NOMO-1 (cell line): ENCODE results near the gene PTPN4.

Experiments used
- DNase-seq, 2 experiments: peaks; one replicate each; lab custom pipeline; 2025; ENCODE audit not compliant: unreplicated experiment in 2 of 2; lab: John Stamatoyannopoulos, UW

Gene PTPN4

DNA sequence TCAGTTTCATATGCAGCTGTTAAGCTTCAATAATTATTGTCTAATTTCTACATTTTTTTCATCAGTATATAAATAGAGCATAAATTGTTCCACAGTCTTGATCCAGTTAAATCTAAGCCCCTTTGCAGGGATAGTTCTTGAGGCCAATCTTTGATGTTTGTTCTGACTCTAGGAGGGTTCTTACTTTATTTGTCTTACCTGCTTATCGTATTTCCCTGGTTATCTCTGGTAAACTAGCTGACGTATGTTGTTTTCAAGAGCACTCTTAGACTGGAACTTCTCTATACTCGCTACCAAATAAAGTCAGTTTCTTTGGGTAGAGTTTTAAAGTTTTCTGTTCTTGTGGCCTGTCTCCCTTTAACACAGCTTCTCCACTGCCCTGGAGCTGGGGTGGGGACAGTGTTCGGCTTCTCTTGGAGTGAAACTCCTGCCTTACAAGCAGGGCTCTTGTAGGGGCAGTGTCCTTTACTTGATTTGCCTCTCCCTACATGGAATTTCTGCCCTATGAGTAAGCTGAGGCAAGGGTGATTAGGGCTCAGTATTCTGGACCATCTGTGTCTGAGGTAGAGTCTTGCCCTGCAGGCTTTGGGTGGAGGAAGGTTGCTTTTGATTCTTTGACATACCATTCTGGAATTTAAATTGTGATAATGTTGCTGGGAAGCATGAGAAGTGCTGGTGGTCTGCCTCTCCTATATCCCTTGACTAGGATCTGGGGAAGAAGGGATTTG lies 90.3 kb downstream of the PTPN4 start:
- no peak for DNase-seq

DNA sequence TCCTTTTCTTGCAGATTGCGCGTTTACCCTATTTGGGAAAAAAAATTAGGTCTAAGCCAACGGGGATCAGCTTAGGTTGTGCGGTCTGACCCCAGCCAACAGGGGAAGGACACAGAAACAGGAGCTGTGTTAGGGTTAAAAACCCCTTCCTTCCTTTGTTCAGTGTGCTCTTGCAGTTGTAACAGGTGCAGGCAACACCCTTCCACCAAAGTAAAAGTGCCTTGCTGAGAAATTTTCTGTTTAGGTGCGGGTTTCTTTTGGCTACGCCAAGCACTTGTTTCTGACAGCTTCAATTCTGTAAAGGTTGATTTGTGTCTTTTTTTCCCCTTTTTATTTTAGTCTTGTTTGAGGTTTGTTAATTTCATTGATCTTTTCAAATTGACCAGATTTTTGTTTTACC lies 92.5 kb downstream of the PTPN4 start:
- DNase-seq: no peak

GRCh38 chr2:119853777-119854399 lies 94.2 kb downstream of the PTPN4 start:
- DNase-seq: no peak

DNA sequence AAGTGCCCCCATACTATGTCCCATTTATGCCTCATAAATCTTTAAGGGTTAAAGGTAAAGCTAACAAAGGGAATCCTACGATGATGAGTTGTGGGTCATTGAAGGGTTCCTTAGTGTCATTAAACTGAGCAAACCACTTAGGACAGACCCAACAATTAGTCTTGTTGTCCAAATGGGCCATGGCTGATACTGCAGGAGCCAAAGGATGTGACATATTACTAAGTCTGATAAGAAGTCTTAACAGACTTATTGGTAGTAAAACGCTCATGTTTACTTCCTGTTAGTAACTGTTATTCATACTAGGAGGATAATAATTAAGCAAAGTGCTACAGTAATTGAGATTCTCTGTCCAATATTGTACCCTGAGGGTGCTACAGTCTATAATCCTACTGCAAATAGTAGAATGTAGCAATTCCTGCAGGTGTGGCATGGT lies 96.8 kb downstream of the PTPN4 start:
- no peak for DNase-seq

DNA sequence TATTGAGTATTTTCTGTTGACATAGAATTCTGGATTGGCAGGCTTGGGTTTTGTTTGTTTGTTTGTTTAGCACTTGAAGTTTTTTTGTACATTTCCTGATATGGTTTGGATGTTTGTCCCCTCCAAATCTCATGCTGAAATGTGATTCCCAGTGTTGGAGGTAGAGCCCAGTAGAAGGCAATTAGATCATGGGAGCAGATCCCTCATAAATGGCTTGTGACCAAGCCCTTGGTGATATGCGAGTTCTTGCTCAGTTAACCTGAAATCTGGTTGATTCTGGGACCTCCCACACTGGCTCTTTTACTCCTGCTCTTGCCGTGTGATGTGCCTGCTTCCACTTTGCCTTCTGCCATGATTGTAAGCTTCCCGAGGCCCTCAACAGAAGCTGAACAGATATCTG lies 98.0 kb downstream of the PTPN4 start:
- DNase-seq: no peak

- no peak for DNase-seq
Measured at GRCh38 chr2:119859528-119859927, 99.8 kb downstream of the PTPN4 start.

DNA sequence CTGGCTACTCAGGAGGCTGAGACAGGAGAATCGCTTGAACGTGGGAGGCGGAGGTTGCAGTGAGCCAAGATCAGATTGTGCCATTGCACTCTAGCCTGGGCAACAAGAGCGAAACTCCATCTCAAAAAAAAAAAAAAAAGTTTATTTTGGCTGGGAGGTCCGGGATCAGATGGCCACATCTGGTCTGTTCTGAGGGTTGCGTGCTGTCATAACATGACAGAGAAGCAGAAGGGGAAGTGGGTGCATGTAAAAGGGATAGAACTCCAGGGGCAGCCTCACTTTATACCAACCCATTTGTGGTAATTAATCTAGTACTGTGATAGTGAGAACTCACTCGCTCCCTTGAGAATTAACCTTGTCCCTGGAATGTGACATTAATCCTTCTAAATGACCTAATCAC lies 101.2 kb downstream of the PTPN4 start:
- peak in 1 of 2 experiments; percentile 4 for DNase-seq

DNA sequence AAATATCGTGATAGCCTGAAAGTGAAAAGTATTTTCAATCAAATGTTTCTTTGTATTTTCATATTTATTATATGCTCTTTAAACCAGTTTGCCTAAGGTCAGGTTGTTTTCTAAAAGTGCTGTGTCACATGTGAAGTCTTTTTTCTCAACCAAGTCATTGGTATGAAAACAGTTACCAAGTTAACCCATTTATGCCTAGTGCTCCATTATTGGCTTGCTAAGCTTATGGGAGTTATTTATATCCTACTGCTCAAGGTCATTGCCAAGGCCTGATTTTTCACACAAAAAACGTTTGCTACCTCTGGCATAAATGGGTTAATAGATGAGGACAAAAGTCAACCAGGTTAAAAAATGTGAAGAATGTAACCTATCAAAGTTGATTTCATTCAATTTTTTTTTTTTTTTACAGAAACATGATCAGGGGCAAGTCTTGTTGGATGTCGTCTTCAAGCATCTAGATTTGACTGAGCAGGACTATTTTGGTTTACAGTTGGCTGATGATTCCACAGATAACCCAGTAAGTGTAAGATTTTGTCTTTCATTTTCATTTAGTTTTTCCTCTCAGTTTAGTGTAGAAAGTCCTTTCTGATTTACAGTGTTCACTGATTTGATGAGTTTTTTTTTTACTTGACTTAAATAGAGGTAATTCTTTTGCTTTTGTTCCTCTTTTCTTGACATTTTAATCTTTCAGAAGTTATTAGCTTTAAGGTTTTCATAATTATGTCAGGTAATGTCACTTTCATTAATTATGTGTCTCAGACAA lies 102.6 kb downstream of the PTPN4 start:
- DNase-seq: peak in 1 of 2 experiments; percentile 19

- peak; percentile 11 to 81 for DNase-seq
Measured at GRCh38 chr2:119864318-119864717, 104.6 kb downstream of the PTPN4 start.

DNA sequence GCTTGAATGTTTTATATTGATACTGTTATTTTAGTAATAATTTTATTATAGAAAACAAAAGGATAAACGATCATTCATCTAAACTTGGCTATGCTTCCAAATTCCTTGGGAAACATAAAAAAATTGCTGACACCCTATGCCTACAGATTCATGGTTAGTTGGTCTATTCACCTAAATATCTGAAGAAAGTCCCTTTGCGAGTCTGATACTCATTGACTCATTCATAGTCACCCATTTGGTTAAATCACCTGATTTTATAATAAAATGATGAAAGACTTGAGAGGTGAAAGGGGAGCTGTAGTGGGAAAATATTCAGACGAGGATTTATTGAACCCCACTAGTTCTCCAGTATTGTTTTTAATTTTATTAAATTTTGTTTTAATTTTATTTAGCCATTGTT lies 112.0 kb downstream of the PTPN4 start:
- no peak for DNase-seq

DNA sequence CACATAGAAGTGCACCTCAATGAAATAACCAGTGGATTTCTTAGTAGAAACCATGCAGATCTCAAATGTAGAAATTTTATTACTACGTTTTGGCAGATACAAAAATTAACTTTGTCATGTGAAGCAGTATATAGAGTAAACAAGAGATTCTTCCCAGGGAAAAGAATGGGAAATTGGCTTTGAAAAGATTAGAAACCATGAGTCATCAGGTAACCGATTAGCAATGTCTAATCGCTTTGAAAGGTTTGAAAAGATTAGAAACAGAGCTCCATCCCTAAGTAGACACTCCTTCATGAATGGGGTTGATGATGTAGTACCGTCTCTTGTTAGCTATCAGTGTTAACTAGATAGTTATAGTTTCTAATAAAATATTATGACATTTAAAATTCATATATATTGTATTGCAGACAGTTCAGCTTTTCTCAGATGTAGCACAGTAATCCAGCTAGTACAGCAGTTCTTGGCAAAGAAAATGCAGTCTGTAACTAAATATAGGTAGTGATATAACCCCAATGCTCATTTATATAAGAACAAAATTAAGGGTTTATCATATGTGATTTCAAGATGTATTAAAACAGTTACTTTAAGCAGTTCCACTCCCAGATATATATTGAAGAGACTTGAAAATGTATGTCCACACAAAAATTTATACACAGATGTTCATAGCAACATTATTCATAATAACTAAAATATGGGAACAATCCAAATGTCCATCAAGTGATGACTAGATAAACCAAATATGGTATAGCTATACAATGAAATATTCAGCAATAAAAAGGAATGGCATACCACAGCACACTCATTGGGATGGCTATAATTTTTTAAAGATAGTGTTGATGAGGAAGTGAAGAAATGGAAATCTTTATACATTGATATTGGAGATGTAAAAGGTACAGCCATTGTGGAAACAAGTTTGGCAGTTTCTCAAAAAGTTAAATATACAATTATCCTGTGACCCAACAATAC lies 113.9 kb downstream of the PTPN4 start:
- DNase-seq: no peak

DNA sequence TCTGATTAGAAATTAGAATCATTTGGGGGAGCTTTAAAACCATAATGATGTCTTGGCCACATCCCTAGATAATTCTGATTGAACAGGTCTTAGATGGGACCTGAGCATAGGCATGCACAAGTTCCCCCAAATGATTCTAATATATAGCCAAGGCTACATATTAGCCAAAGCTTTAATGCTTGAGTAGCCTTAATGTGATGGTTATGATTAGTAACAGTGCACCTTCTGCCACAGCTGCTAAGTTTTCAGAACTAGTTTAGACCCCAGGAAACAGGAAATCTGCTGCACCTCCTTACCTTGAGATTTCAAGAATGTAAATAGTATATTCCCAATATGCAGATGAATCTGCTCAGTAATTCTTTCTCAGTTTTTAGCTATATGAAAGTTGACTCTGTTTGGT lies 119.8 kb downstream of the PTPN4 start:
- DNase-seq: no peak

GRCh38 chr2:119888680-119889079 lies 129.0 kb downstream of the PTPN4 start:
- DNase-seq: no peak

DNA sequence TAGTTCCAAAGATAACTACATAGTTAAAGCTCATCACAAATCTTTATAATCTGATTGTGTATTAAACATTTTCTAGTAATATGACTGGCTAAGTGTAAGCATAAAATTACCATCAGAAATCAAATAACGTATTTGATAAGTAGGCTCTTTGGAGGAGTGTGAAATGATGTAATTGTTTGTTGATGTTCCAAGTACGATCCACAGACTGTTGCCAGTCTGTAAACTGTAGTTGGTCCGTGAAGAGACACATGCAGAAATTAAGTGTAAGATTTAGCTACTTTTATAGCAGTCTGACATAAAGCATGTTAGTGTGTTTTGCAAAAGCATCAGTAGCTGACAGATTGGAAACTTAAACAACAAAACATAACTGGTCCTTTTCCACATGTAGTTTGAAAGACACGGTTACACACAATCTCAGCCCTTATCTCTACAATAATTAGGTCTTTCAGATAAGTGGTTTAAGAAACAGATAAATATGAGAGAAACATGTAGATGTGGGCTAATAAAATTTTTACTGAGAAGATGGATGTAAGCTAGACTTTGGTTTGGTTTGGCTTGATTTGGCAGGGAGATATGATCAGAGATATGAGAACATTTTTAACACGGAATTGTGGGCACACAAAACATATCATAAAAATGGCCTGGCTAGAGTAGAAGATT lies 138.1 kb downstream of the PTPN4 start:
- DNase-seq: no peak

DNA sequence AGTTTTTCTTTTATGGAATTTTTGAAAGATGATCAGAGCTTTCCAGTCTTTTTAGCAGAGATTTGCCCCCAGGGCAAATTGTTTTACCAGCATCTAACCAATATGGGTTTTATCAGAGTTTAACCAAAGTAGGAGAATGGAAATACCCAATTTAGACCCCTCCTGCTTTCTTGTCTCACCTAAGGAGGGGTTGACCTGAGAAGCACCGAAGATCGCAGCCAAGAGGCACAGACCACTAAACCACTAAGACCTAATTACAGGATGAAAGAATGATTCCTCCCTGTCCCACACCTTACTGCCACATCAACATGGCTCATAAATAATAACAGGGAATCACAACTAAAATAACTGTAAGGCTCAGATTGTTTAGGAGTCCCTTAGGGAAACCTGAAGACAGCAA lies 141.3 kb downstream of the PTPN4 start:
- DNase-seq: no peak

GRCh38 chr2:119910566-119910965 lies 150.8 kb downstream of the PTPN4 start:
- no peak for DNase-seq

DNA sequence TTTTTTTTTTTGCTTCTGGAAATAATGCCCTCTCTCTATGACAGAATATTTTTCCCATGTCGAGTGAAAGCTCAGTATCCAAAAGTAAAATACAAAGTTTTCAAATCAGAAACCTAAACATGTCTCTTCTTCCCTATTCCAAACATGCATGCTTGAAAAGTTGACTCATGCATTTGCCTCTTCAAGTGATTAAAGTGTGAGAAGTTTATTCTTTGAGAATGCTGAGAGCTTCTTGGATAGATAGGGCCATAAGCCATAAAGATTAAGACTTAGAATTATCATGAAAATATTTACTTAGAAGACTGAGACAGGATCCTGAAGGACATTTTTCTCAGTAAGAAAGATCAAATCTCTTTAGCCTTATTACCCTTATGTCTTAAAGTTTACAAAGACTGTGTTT lies 154.5 kb downstream of the PTPN4 start:
- no peak for DNase-seq

- no peak for DNase-seq
Measured at GRCh38 chr2:119921825-119922224, 162.1 kb downstream of the PTPN4 start.

- no peak for DNase-seq
Measured at GRCh38 chr2:119922699-119923098, 163.0 kb downstream of the PTPN4 start.

- no peak for DNase-seq
Measured at GRCh38 chr2:119929537-119929936, 169.8 kb downstream of the PTPN4 start.
